GM23338 (cell line): ENCODE data around the gene EZH2. TPM values are rescaled to one million over a fixed set of nuclear protein-coding genes. Genes with fewer than 3 reads are reported as not detected.

Source experiments
- ATAC-seq: fragments of 200-7000 bp; cut with Tn5 transposase; 3 replicates; pipeline ENCODE4 v1.9.1; 2020
- DNase-seq: peaks from one replicate; pipeline ENCODE4 v3.0.0-alpha.2; 2015; ENCODE audit warnings: low spot score
- H2AFZ ChIP-seq: fragments of 200-600 bp; sonication (generic); 2 replicates; pipeline ENCODE4 v1.8.0; 2016; ENCODE audit warnings: antibody characterized with exemption, mild to moderate bottlenecking, moderate library complexity
- H3F3A ChIP-seq: fragments of 200-600 bp; sonication (generic); replicated peaks from 2 replicates; pipeline ENCODE4 v1.8.0; 2017; ENCODE audit warnings: antibody characterized with exemption, mixed run types, low read depth
- H3K27ac ChIP-seq: fragments of 200-600 bp; sonication (generic); 2 replicates; pipeline ENCODE4 v1.6.1; 2016; ENCODE audit warnings: low read depth
- H3K27me3 ChIP-seq: fragments of 200-600 bp; sonication (generic); 2 replicates; pipeline ENCODE4 v1.8.0; 2016; ENCODE audit warnings: mild to moderate bottlenecking, mixed run types, moderate library complexity; ENCODE audit not compliant: insufficient read depth
- H3K36me3 ChIP-seq: fragments of 200-600 bp; sonication (generic); 2 replicates; pipeline ENCODE4 v1.8.0; 2016; ENCODE audit warnings: mild to moderate bottlenecking; ENCODE audit not compliant: insufficient read depth
- H3K4me1 ChIP-seq: fragments of 200-600 bp; sonication (generic); 2 replicates; pipeline ENCODE4 v1.8.0; 2016; ENCODE audit warnings: mild to moderate bottlenecking, moderate library complexity; ENCODE audit not compliant: insufficient read depth
- H3K4me2 ChIP-seq: fragments of 200-600 bp; sonication (generic); 2 replicates; pipeline ENCODE4 v1.7.1; 2017; ENCODE audit warnings: mixed run types
- H3K4me3 ChIP-seq: fragments of 200-600 bp; sonication (generic); 2 replicates; pipeline ENCODE4 v1.6.1; 2016; ENCODE audit warnings: mixed run types
- H3K79me2 ChIP-seq: fragments of 200-600 bp; sonication (generic); replicated peaks from 2 replicates; pipeline ENCODE4 v1.8.0; 2017; ENCODE audit warnings: mild to moderate bottlenecking; ENCODE audit not compliant: insufficient read depth
- H3K9me2 ChIP-seq: fragments of 200-600 bp; sonication (generic); 2 replicates; pipeline ENCODE4 v1.8.0; 2017; ENCODE audit not compliant: insufficient read depth
- H4K20me1 ChIP-seq: fragments of 200-600 bp; sonication (generic); replicated peaks from 2 replicates; pipeline ENCODE4 v1.8.0; 2017; ENCODE audit warnings: mild to moderate bottlenecking; ENCODE audit not compliant: insufficient read depth
- H3K27ac Mint-ChIP-seq: 2 replicates; pipeline ENCODE4 v1.8.0; 2020; ENCODE audit warnings: inconsistent platforms, mild to moderate bottlenecking, moderate library complexity, mixed read lengths
- H3K27me3 Mint-ChIP-seq: 3 replicates; pipeline ENCODE4 v1.8.0; 2022; ENCODE audit warnings: low read depth, mild to moderate bottlenecking, moderate library complexity, mixed read lengths, inconsistent platforms; ENCODE audit not compliant: insufficient read depth, poor library complexity
- H3K36me3 Mint-ChIP-seq: 3 replicates; pipeline ENCODE4 v1.8.0; 2021; ENCODE audit warnings: low read depth, mild to moderate bottlenecking, inconsistent platforms, moderate library complexity, mixed read lengths
- H3K4me1 Mint-ChIP-seq: 3 replicates; pipeline ENCODE4 v1.8.0; 2020; ENCODE audit warnings: mild to moderate bottlenecking, inconsistent platforms, mixed read lengths
- H3K4me3 Mint-ChIP-seq: 3 replicates; pipeline ENCODE4 v1.8.0; 2021; ENCODE audit warnings: moderate library complexity, mild to moderate bottlenecking, inconsistent platforms, mixed read lengths
- H3K9me3 Mint-ChIP-seq: 3 replicates; pipeline ENCODE4 v1.8.0; 2020; ENCODE audit warnings: moderate library complexity, mild to moderate bottlenecking, inconsistent platforms, mixed read lengths
- CREB1 ChIP-seq: fragments of 250-450 bp; sonication (Bioruptor Pico); IDR thresholded peaks from 2 replicates; pipeline ENCODE4 v1.5.0; 2020; ENCODE audit warnings: low read depth, mild to moderate bottlenecking, moderate library complexity
- CTCF ChIP-seq, 2 experiments: fragments of 200-600 bp in 1 of 2; sonication (generic) in 1 of 2; conservative IDR thresholded peaks; 2 replicates each; pipeline versions ENCODE4 v1.5.1 to v1.6.1; 2016 to 2017; ENCODE audit warnings: antibody characterized with exemption in 2 of 2, low read depth in 2 of 2, mild to moderate bottlenecking in 2 of 2, moderate library complexity in 1 of 2
- ETS1 ChIP-seq: IDR thresholded peaks from 2 replicates; pipeline ENCODE4 v1.6.1; 2016; ENCODE audit warnings: antibody characterized with exemption
- EZH2 ChIP-seq: fragments of 200-600 bp; sonication (generic); IDR thresholded peaks from one replicate; pipeline ENCODE4 v1.8.0; 2017; ENCODE audit warnings: antibody characterized with exemption, mild to moderate bottlenecking, low read depth; ENCODE audit not compliant: unreplicated experiment
- EZH2phosphoT487 ChIP-seq: fragments of 200-600 bp; sonication (generic); IDR thresholded peaks from one replicate; pipeline ENCODE4 v1.8.1; 2018; ENCODE audit warnings: antibody characterized with exemption; ENCODE audit not compliant: unreplicated experiment
- JUNB ChIP-seq: IDR thresholded peaks from one replicate; pipeline ENCODE4 v1.6.1; 2016; ENCODE audit warnings: antibody characterized with exemption; ENCODE audit not compliant: unreplicated experiment
- NANOG ChIP-seq: IDR thresholded peaks from 2 replicates; pipeline ENCODE4 v1.6.1; 2016; ENCODE audit warnings: antibody characterized with exemption, borderline replicate concordance
- POLR2AphosphoS5 ChIP-seq: IDR thresholded peaks from 2 replicates; pipeline ENCODE4 v1.6.1; 2016; ENCODE audit warnings: antibody characterized with exemption, low read depth
- STAT1 ChIP-seq: IDR thresholded peaks from one replicate; pipeline ENCODE4 v1.6.1; 2016; ENCODE audit warnings: antibody characterized with exemption; ENCODE audit not compliant: unreplicated experiment
- ZNF114 ChIP-seq: fragments of 250-450 bp; sonication (Bioruptor Pico); IDR thresholded peaks from 2 replicates; pipeline ENCODE4 v1.5.0; 2020; ENCODE audit warnings: mild to moderate bottlenecking, moderate library complexity
- ZNF331 ChIP-seq: fragments of 250-450 bp; sonication (Bioruptor Pico); IDR thresholded peaks from 2 replicates; pipeline ENCODE4 v1.5.0; 2020; ENCODE audit warnings: low read depth, mild to moderate bottlenecking, moderate library complexity
- polyA plus RNA-seq: library from polyadenylated mRNA; unstranded; fragments of >200 nt; fragmentation: Nextera tagmentation; extraction: Ambion mirVana; gene quantifications from 2 replicates; pipeline ENCODE4 v1.2.1, GENCODE V29; 2016
- total RNA-seq: library from RNA; depleted of rRNA; stranded (reverse); fragments of >200 nt; shearing (Covaris generic); gene quantifications from 2 replicates; pipeline ENCODE4 v1.2.3, GENCODE V29; 2014

Gene EZH2
- total and polyA plus RNA-seq, 2 experiments from 2014 or later: 33.9 to 38.6 TPM

GRCh38 chr7:148783801-148784527, 100.1 kb downstream of the EZH2 start:
- TF ChIP-seq CTCF (conservative IDR thresholded peaks at IDR 0.05; ENCODE audit: low read depth in 2 of 2) (no peak), ZNF114 (CRISPR knock-in tag) (no peak), NANOG (no peak)
- Mint-ChIP-seq H3K27ac (no peak overlapping the region; the same call in 1 of the 2 replicates), H3K27me3 (no peaks in the 10 kb centered on the region), H3K36me3 (peaks cover 58% of the 10 kb centered on the region), H3K4me1 (no peaks in the 10 kb centered on the region; the same call in 1 of the 3 replicates), H3K4me3 (no peak overlapping the region), H3K9me3 (no peaks in the 10 kb centered on the region; the same call in 2 of the 3 replicates)
- H3K4me1 ChIP-seq: peaks cover 9% of the 10 kb centered on the region
- 0 out of 2 replicates have a peak overlapping the region, but pooled peaks have one; percentile 35 for H3K27ac ChIP-seq
- peaks cover 6% of the 10 kb centered on the region for H3K79me2 ChIP-seq
- peaks cover 48% of the 10 kb centered on the region for H3K36me3 ChIP-seq
- H3K4me3 ChIP-seq: no peak overlapping the region
- no peak for DNase-seq
- no peaks in the 10 kb centered on the region for H3K9me2 ChIP-seq
- no peak overlapping the region for H2AFZ ChIP-seq
- H3K4me2 ChIP-seq: no peak overlapping the region
- ATAC-seq: no peak
- peaks cover 5% of the 10 kb centered on the region; the same call in 1 of the 2 replicates for H4K20me1 ChIP-seq
- no peaks in the 10 kb centered on the region for H3K27me3 ChIP-seq
- 0 out of 2 replicates have a peak, but pooled peaks cover 10% of the 10 kb centered on the region for H3F3A ChIP-seq

- Histone ChIP-seq H3K4me2 (0 out of 2 replicates have a peak overlapping the region, but pooled peaks have one; percentile 8), H2AFZ (no peak overlapping the region), H3K27me3 (no peaks in the 10 kb centered on the region), H3K27ac (0 out of 2 replicates have a peak overlapping the region, but pooled peaks have one; percentile 26), H3K4me3 (no peak overlapping the region), H3K79me2 (peaks cover 11% of the 10 kb centered on the region), H3F3A (0 out of 2 replicates have a peak, but pooled peaks cover 10% of the 10 kb centered on the region), H4K20me1 (0 out of 2 replicates have a peak, but pooled peaks cover 5% of the 10 kb centered on the region), H3K36me3 (peaks cover 43% of the 10 kb centered on the region), H3K4me1 (peaks cover 9% of the 10 kb centered on the region), H3K9me2 (no peaks in the 10 kb centered on the region)
- peak; percentile 74 for ATAC-seq
- peak; percentile 58 for DNase-seq
- no peaks in the 10 kb centered on the region; the same call in 1 of the 3 replicates for H3K4me1 Mint-ChIP-seq
- no peak for TF ChIP-seq STAT1
- H3K4me3 Mint-ChIP-seq: no peak overlapping the region
- no peak overlapping the region for H3K27ac Mint-ChIP-seq
- H3K27me3 Mint-ChIP-seq: no peaks in the 10 kb centered on the region
- H3K36me3 Mint-ChIP-seq: peaks cover 56% of the 10 kb centered on the region
- H3K9me3 Mint-ChIP-seq: no peaks in the 10 kb centered on the region; the same call in 2 of the 3 replicates
Measured at GRCh38 chr7:148782757-148783456, 101.2 kb downstream of the EZH2 start.

- no peaks in the 10 kb centered on the region for H3K9me2 ChIP-seq
- no peak for DNase-seq
- TF ChIP-seq CTCF (conservative IDR thresholded peaks at IDR 0.05; ENCODE audit: low read depth in 2 of 2): no peak
- TF ChIP-seq ZNF331 (CRISPR knock-in tag): no peak
- no peak for TF ChIP-seq JUNB
- no peak for TF ChIP-seq STAT1
- TF ChIP-seq EZH2: no peak
- no peak for TF ChIP-seq CREB1 (CRISPR knock-in tag)
- TF ChIP-seq POLR2AphosphoS5: no peak
- no peak for TF ChIP-seq NANOG
- TF ChIP-seq ZNF114 (CRISPR knock-in tag): no peak
- no peak for TF ChIP-seq ETS1
- no peak for TF ChIP-seq EZH2phosphoT487
Measured at GRCh38 chr7:148774471-148774870, 109.6 kb downstream of the EZH2 start.

More at GRCh38 chr7:148774471-148774870, 109.6 kb downstream of the EZH2 start:
- Histone ChIP-seq H2AFZ (no peak overlapping the region), H3K27me3 (no peaks in the 10 kb centered on the region), H3K4me3 (no peak overlapping the region), H3K36me3 (0 out of 2 replicates have a peak, but pooled peaks cover 6% of the 10 kb centered on the region), H3K27ac (peak overlapping the region; percentile 27; the same call in 1 of the 2 replicates), H3F3A (no peaks in the 10 kb centered on the region), H3K4me2 (no peak overlapping the region), H3K4me1 (peaks cover 31% of the 10 kb centered on the region), H4K20me1 (no peaks in the 10 kb centered on the region), H3K79me2 (peaks cover 20% of the 10 kb centered on the region)
- H3K9me3 Mint-ChIP-seq: no peaks in the 10 kb centered on the region
- no peak overlapping the region for H3K4me3 Mint-ChIP-seq
- ATAC-seq: no peak
- peaks cover 45% of the 10 kb centered on the region for H3K4me1 Mint-ChIP-seq
- peak overlapping the region; percentile 81 for H3K27ac Mint-ChIP-seq
- H3K36me3 Mint-ChIP-seq: peaks cover 44% of the 10 kb centered on the region
- peaks cover 2% of the 10 kb centered on the region for H3K27me3 Mint-ChIP-seq
